ENCODE data around the gene FRMPD4.

The FRMPD4 gene

GRCh38 chrX:12292996-12293765, 154.9 kb downstream of the FRMPD4 start:
- no peak for DNase-seq (ENCODE audit: low read depth in 2 of 3, low spot score in 1 of 3)

- DNase-seq (ENCODE audit: low read depth in 2 of 3, low spot score in 1 of 3), result no peak
Measured at GRCh38 chrX:12297353-12297752, 159.1 kb downstream of the FRMPD4 start.

- no peak for DNase-seq (ENCODE audit: low read depth in 2 of 3, low spot score in 1 of 3)
Measured at GRCh38 chrX:12301288-12301687, 163.0 kb downstream of the FRMPD4 start.

GRCh38 chrX:12304261-12304660, 166.0 kb downstream of the FRMPD4 start:
- DNase-seq (ENCODE audit: low read depth in 2 of 3, low spot score in 1 of 3), result no peak

- DNase-seq (ENCODE audit: low read depth in 2 of 3, low spot score in 1 of 3), result no peak
Measured at GRCh38 chrX:12307961-12308360, 169.7 kb downstream of the FRMPD4 start.

- DNase-seq (ENCODE audit: low read depth in 2 of 3, low spot score in 1 of 3), result no peak
Measured at GRCh38 chrX:12308420-12308819, 170.1 kb downstream of the FRMPD4 start.

- no peak for DNase-seq (ENCODE audit: low read depth in 2 of 3, low spot score in 1 of 3)
Measured at GRCh38 chrX:12309040-12309743, 170.9 kb downstream of the FRMPD4 start.

GRCh38 chrX:12309744-12310076, 171.4 kb downstream of the FRMPD4 start:
- no peak for DNase-seq (ENCODE audit: low read depth in 2 of 3, low spot score in 1 of 3)

- no peak for DNase-seq (ENCODE audit: low read depth in 2 of 3, low spot score in 1 of 3)
Measured at GRCh38 chrX:12314651-12315050, 176.4 kb downstream of the FRMPD4 start.

- DNase-seq (ENCODE audit: low read depth in 2 of 3, low spot score in 1 of 3), result no peak
Measured at GRCh38 chrX:12315526-12315925, 177.3 kb downstream of the FRMPD4 start.

GRCh38 chrX:12319003-12319519, 180.8 kb downstream of the FRMPD4 start:
- no peak for DNase-seq (ENCODE audit: low read depth in 2 of 3, low spot score in 1 of 3)

- DNase-seq (ENCODE audit: low read depth in 2 of 3, low spot score in 1 of 3), result no peak
Measured at GRCh38 chrX:12319992-12320391, 181.7 kb downstream of the FRMPD4 start.

GRCh38 chrX:12322031-12322430, 183.8 kb downstream of the FRMPD4 start:
- no peak for DNase-seq (ENCODE audit: low read depth in 2 of 3, low spot score in 1 of 3)

GRCh38 chrX:12325171-12325570, 186.9 kb downstream of the FRMPD4 start:
- DNase-seq (ENCODE audit: low read depth in 2 of 3, low spot score in 1 of 3), result no peak

GRCh38 chrX:12327836-12328235, 189.6 kb downstream of the FRMPD4 start:
- no peak for DNase-seq (ENCODE audit: low read depth in 2 of 3, low spot score in 1 of 3)

GRCh38 chrX:12329476-12329875, 191.2 kb downstream of the FRMPD4 start:
- DNase-seq (ENCODE audit: low read depth in 2 of 3, low spot score in 1 of 3), result no peak

GRCh38 chrX:12330841-12331240, 192.6 kb downstream of the FRMPD4 start:
- no peak for DNase-seq (ENCODE audit: low read depth in 2 of 3, low spot score in 1 of 3)

GRCh38 chrX:12332786-12333347, 194.6 kb downstream of the FRMPD4 start:
- no peak for DNase-seq (ENCODE audit: low read depth in 2 of 3, low spot score in 1 of 3)

- no peak for DNase-seq (ENCODE audit: low read depth in 2 of 3, low spot score in 1 of 3)
Measured at GRCh38 chrX:12339921-12340320, 201.6 kb downstream of the FRMPD4 start.

- no peak for DNase-seq (ENCODE audit: low read depth in 2 of 3, low spot score in 1 of 3)
Measured at GRCh38 chrX:12344954-12345353, 206.7 kb downstream of the FRMPD4 start.

GRCh38 chrX:12349201-12349600, 210.9 kb downstream of the FRMPD4 start:
- no peak for DNase-seq (ENCODE audit: low read depth in 2 of 3, low spot score in 1 of 3)

- DNase-seq (ENCODE audit: low read depth in 2 of 3, low spot score in 1 of 3), result no peak
Measured at GRCh38 chrX:12352922-12353321, 214.6 kb downstream of the FRMPD4 start.

Data from stimulated activated CD4-positive, alpha-beta T cell treated with anti-CD3 and anti-CD28 coated beads, Interleukin-12 subunit alpha, Interleukin-12 subunit beta, amount 100 ng/mL, for 48 hours (primary cell).